HG03280 (cell line): Measurements from ENCODE around the gene ALOX15.
"Not testable (repeated sequence)": the region's sequence is repeated elsewhere in the genome, so short reads cannot be mapped to it uniquely, and the experiment has no call there.

Experiments used
- ATAC-seq: cut with Tn5 transposase; IDR thresholded peaks from one replicate; pipeline ENCODE4 v1.9.1; 2021; ENCODE audit warnings: mild to moderate bottlenecking, moderate library complexity; ENCODE audit not compliant: unreplicated experiment

Gene ALOX15

GRCh38 chr17:4657678-4658077 is 16.2 kb upstream of the ALOX15 start:
- ATAC-seq = no peak

- not testable (repeated sequence) for ATAC-seq
These were observed 14.5 kb upstream of the ALOX15 start for GRCh38 chr17:4655933-4656332.

- no peak for ATAC-seq
These were observed 11.5 kb upstream of the ALOX15 start for GRCh38 chr17:4652997-4653396.

DNA sequence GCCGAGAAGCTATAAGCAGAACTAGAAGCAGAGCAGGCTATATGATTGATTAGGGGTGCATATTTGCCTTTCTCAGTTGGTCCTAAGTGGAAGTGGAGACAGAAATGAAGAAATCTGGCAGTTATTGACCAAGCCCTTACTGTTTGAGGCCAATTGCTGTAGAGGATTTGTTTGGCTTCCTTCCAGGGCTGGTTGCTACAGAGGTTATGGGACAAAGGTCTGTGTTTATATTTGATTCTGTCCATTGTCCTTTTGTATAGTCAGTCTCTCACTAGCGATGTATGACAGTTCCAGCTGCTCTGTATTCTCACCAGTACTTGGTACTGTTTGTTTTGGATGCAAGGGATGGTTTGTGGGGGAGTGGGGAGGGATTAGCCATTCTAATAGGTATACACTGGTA is 7.3 kb upstream of the ALOX15 start:
- no peak for ATAC-seq

- ATAC-seq = no peak
These were observed 4.2 kb upstream of the ALOX15 start for GRCh38 chr17:4645642-4646041.

GRCh38 chr17:4643676-4644075 is 2.2 kb upstream of the ALOX15 start:
- no peak for ATAC-seq

DNA sequence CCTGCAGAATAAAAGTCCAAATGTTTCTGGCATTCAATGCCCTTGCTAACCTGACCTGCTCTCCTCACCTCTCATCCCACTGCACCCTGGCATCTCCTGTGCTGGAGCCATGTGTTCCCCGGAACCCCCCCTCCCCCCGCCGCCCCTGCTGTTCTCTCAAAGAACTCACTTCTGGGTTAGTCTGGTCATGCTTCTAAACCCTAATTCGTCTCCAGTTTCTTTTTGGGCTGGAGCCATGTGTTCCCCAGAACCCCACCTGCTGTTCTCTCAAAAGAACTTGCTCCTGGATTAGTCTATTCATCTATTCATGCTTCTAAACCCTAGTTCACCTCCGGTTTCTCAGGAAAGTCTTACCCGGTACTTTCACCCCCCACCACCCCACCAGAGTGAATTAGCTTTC is 808 bp upstream of the ALOX15 start:
- no peak for ATAC-seq

- ATAC-seq = not testable (repeated sequence)
These were observed 799 bp downstream of the ALOX15 start for GRCh38 chr17:4640569-4641188.

DNA sequence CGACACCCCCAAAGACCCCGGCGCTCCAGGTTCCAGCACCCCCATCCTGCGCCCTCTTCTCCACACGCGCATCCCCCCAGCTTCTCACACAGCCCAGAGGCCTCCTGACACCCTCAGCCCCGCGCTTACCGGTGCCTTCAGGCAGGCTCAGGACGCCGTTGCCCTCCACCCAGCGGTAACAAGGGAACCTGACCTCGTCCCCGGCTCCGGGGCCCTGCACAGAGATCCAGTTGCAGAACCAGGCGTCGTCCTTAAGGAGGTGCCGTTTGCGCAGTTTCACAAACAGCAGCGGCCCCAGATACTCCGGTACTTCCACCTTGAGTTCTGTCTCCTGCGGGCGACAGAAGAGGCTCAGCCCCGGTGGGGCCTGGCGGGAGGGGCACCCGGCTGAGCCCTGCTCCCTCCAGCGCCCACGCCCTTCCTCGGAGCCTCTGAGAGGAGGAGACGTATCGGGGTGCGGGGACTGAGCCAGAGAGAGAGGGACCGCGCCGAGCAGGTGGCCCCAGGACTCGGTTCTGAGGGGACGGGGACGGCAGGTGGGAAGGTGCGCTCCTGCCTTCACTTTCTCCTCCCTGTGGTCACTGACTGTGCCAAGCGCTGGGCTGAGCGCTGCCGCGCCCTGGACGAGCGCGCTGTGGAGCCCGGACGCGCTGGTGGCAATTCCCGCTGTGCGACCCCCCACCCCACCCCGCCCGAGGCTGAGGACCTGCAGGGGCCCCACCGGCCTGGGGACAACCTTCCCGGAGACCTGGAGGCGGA is 2.0 kb downstream of the ALOX15 start:
- ATAC-seq = not testable (repeated sequence)

GRCh38 chr17:4638766-4639165 is 2.7 kb downstream of the ALOX15 start:
- not testable (repeated sequence) for ATAC-seq

DNA sequence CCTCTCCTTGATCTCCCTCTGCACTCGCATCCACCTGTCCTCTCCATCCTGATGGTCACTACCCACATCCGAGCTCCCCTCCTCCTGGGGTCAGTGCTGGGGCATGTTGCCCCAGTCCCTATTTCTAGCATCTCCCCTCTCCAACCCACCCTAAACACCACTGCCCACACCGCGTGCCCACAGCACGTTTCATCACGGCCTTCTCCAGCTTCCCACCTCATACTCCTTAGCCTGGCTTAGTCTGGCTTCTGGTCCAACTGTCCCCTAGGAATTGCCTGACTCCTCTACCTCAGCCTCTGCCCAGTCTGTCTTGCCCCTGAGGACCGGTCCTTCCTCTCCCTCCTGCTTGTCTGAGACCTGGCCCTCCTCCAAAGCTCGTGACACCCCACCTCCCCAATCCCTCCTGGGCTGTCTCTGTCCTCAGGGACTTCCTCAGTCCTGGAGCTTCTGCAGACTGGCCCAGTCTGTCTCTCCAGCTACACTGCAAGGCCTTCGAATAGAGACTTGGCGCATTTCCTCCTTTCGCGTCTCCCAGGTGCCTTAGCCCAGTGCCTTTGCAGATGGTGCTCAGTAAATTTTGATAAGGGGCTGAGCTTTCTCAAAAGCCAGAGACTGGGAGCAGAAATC is 4.9 kb downstream of the ALOX15 start:
- ATAC-seq = no peak

GRCh38 chr17:4635823-4636375 is 5.6 kb downstream of the ALOX15 start:
- ATAC-seq = no peak

GRCh38 chr17:4634976-4635375 is 6.5 kb downstream of the ALOX15 start:
- no peak for ATAC-seq

DNA sequence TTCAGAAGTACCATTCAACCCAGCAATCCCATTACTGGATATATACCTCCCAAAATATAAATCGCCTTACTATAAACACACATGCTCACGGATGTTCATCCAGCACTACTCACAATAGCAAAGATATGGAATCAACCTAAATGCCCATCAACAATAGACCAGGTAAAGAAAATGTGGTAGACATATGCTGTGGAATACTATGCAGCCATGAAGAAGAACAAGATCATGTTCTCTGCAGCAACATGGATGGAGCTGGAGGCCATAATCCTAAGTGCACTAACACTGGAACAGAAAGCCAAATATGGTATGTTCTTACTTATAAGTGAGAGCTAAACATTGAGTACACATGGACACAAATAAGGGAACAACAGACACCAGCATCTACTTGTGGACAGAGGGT is 7.8 kb downstream of the ALOX15 start:
- ATAC-seq = no peak

GRCh38 chr17:4632581-4632920 is 8.9 kb downstream of the ALOX15 start:
- ATAC-seq = no peak

GRCh38 chr17:4631836-4632580 is 9.5 kb downstream of the ALOX15 start:
- ATAC-seq = no peak

DNA sequence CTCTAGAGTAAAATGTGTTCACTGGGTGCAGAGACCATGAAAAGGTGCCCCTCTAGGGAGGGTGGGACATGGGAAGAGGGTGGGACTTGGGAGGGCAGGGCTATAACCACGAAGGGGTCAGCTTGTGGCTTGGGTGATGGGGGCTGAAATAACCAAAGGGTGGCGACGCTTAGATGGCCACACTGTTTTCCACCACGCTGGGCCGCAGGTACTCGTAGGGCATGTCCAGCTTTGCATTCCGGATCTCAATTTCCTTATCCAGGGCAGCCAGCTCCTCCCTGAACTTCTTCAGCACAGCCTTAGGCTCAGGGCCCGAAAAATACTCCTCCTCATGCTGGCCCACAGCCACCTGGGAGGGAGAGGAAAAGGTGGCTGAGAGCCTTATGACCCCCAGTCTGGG is 10.0 kb downstream of the ALOX15 start:
- ATAC-seq = no peak

- no peak for ATAC-seq
These were observed 14.7 kb downstream of the ALOX15 start for GRCh38 chr17:4626734-4627256.

DNA sequence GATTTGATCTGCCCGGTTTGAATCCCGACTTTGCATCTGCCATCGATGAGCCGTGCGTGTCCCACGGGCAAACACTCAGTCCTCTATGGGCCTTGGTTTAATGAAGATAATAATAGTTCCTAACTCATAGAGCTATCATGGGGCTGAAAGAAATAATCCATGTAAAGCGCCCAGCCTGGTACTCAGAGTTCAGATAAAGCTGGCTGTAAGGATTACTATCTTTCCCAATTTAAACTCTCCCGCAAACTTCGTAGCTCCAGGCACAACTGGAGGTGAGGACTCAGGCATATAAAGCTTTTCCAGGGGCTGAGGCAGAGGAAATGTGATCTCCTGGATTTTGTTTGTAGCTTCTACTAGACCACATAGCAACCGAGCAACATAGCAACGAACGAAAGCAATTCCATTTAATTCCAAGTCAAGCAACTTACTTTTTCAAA is 16.3 kb downstream of the ALOX15 start:
- no peak for ATAC-seq

- ATAC-seq = not testable (repeated sequence)
These were observed 17.0 kb downstream of the ALOX15 start for GRCh38 chr17:4624451-4624911.

DNA sequence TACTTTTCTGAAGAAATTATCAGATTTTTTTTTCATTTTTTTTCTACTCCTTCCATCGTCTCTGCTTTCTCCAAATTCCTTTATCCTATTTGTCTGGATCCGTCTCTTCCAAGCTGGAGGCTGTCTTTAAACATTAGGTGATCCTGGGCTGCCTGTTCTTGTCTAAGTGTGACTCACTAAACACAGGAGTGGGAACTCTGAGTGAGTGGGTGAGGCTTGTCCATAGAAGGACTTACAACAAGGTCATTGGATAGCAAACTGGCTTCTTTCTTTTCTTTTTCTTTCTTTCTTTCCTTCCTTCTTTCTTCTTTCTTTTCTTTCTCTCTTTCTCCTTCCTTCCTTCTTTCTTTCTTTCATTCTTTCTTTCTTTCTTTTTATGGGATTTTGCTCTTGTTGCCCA is 18.2 kb downstream of the ALOX15 start:
- no peak for ATAC-seq
